Stimulated activated CD8-positive, alpha-beta memory T cell treated with anti-CD3 and anti-CD28 coated beads, Interleukin-15, amount 100 ng/mL, for 48 hours (primary cell): ENCODE data around the gene CGRRF1.

Experiments
- DNase-seq, 2 donors: peaks; one replicate each; pipeline ENCODE4 v3.0.0-alpha.2; 2020; ENCODE audit warnings: low read depth in 2 of 2

The CGRRF1 gene

DNA sequence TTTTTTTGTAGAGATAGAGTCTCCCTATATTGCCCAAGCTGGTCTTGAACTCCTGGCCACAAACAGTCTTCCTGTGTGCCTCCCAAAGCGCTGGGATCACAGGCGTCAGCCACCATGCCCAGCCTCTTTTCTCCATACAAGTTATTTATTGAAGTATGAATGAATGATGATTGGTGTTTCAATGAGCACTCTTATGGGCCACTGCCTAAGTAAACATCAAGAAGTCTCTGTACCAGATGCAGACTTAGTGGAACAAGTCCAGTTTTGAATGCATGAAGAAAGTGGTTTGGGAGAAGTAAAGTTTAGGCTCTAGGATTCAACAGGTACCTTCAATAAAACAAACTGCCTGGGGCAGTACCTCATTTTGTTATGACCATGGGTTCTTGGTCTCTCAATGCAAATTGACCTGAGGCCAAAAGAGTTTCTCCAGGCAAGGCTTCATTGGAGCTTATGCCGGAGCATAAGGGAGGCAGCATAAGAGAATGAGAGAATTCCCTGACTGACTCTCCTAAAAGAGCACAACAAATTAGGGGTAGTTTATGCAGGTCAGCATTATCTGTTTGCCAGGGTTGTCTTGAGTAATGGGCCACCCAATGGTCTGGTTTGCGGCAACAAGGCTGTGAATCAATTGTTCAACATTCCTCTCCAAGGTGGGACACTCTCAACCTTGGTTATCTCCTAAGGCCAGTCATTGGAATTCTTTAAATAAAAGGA is 19.8 kb upstream of the CGRRF1 start:
- DNase-seq: no peak

DNA sequence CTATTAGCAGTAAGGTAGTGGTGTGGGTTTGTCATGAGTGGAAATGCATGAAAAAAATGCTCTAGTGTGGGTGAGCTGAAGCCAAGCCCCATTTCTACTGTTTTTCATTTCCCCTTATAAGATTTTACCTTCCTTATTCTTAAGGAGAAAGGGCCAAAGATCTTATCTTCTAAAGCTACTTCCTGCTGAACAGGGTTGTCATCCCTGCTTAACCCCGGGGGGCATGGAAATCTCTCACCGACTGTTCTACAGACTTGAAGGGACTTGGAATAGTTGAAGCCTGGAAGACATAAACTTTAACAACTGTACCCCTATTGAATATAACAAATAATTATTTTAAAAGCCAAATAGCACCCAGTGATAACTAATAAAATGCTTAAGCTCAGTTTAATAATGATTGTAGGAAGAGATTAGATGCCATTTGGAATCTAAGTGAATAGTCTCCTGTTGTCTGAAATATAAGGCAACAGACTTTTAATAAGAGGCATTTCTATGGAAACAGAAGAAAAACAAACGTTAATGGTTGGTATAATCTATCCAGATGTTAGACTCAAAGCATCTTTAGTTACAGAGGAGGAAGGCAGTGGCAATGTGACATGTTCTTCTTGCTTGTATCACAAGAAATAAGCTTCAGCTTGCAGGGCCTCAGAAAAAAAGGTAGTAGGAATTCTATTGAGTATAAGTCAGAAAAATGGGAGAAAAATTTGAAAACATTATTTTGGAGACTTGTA is 19.1 kb upstream of the CGRRF1 start:
- no peak for DNase-seq

DNA sequence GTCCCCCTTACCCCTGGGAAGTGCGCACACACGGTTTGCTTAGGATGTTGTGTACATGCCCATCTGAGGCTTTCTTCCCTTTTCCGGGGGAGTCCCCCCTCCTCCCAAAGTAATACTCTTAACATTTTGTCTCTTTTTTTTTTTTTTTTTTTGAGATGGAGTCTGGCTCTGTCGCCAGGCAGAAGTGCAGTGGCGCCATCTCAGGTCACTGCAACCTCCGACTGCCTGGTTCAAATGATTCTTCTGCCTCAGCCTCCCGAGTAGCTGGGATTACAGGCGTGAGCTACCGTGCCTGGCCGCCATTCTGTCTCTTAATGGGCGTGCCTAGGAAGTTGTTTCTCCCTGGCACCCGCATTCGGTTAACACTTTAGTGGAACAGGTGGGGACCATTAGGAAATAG is 16.4 kb upstream of the CGRRF1 start:
- DNase-seq: no peak

DNA sequence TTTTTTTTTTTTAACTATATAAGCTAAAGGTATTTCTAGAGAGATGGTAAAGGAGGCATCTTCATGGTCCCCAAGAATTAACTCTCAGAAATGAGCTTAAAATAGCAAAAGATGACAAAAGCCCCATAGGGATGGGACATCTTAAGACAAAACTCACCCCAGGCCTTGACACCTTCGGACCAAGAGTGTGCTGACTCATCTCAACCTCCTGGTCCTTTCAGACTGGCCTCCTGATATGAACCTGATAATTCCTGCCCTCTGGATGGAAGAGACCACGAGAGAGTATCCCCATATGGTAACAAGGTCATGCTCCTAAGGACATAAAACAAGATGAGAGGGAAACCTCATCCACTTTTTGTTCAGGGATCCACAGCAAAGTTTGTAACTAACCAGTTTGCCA is 12.5 kb upstream of the CGRRF1 start:
- no peak for DNase-seq

DNA sequence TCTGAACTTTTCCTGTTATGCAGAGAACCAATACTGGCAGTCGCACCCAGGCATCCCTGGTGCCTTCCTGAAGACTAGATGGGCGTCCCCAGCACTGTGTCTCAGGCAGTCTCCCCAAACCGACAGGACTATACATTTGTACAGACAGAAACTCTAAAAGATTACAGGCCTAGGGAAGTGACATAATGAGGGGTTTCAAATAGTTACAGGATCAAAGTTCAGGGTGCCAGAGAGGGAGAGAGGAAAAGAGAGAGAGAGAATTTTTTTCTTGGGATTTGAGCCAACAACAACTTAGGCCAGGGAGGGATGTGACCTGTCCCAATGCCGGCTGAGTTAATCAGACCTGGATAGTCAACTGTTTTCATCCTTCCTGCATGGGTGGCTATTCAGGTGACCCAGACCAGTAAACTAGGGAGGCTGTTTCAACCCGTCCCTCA is 11.6 kb upstream of the CGRRF1 start:
- DNase-seq: no peak

DNA sequence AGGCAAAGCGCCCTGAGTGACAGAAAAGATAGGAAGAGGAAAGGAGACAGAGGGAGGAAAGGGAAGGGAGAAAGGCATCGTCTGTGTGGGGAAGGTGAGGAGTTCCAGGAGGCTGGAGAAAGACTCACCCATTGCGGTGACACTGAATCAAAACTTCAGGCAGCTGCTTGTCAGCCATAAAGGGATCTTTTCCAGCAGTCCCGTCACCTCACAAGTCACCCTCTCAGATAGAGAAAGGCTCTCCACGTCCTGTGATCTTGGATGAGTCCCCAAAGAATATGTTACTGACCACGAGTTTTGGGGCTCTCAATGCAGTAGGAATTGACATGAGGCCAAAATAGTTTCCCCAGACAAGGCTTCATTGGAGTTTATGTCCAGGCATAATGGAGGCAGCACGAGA is 11.1 kb upstream of the CGRRF1 start:
- DNase-seq: no peak

DNA sequence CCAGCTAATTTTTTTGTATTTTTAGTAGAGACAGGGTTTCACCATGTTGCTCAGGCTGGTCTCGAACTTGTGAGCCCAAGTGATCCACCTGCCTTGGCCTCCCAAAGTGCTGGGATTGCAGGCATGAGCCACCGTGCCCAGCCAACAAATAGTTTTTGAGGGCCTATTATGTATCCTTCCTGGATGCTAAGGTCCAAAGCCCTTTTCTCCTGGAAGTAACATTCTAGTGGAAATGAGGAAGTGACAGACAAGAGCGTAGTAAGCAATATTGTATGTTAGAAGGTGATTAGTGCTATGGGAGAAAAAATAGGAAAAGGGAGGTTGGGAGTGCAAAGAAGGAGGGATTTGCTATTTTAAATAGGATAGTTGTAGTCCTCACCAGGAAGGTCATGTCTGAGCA is 9.0 kb upstream of the CGRRF1 start:
- no peak for DNase-seq

DNA sequence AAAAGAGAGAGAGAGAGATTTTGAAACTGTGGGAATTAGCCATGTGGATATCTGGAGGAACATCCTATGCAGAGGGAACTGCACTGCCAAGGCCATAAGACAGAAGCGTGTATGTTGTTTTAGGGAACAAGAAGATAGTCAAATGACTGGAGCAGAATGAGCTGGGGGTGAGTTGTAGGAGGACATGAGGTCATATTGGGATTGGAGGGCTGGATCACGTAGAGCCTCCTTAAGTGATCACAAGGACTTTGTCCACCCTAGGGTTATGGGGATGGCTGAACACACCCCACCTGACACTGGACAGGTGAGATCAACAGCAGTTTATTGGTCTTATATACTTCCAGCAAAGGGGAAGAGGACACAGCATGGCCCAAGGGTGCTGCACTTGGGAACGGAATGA is 8.2 kb upstream of the CGRRF1 start:
- no peak for DNase-seq

DNA sequence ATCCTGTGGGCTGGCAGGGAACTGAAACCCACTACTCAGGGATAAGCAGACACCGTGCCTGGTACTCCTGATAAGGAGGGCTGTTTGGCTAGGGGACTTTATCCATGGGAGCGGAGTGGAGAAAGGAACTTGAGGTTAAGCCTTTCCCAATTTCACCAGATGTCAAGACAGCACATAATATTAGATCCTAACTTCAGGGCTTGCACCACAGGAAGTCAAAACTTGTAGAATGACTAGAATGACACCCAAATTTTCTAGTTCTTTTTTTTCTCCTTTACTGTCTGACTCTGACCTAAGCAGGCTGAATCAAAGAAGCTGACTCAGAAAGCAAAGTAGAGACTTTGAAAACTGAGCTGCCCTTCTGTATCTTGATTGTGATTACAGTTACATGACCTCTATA is 7.1 kb upstream of the CGRRF1 start:
- DNase-seq: no peak

DNA sequence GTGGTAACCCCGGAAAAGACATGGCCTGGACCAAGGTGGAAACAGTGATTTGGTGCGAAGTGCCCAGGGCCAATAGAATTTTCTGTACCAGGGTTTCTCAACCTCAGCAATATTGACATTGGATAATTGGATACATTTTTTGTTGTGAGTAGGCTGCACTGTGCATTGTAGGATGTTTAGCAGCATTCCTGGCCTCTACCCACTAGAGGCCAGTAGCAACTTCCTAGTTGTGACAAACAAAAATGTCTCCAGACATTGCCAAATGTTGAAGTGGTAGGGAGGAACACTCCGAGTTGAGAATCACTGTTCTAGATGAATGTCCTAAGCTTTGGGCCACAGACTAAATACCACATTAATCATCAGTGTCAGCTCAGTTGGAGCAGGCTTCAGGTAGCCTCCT is 6.2 kb upstream of the CGRRF1 start:
- no peak for DNase-seq

DNA sequence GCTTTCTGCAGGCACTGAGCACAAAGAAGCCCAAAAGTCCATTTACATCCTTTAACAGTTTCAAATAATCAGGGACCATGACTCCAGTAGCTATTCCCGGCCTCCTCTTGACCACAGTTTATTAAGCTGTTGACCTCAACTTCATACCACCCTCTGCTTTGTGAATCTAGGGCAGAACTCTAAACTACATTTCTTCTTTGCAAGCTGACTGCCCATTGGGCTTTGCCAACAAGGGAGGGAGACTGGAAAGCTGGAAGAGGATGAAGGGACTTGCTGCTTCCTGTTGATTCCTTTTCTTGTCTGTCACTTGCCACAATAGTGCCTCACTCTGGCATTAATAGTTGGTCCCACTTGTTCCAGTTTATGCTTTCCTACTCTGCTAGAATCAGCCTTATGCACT is 2.7 kb downstream of the CGRRF1 start:
- DNase-seq: no peak

DNA sequence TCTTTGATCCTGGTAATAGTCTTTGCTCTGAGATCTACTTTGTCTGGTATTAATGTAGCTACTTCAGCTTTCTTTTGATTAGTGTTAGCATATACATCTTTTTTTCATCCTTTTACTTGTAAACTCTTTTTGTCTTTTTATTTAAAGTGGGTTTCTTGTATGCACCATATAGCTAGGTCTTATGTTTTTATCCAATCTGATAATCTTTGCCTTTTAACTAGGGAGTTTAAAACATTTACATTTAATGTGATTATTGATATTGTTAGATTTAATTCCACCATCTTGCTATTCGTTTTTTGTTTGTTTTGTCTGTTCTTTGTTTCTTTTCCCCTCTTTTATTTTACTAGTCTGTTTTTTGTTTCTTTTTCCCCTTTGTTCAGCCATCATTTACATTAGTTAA is 6.0 kb downstream of the CGRRF1 start:
- no peak for DNase-seq

DNA sequence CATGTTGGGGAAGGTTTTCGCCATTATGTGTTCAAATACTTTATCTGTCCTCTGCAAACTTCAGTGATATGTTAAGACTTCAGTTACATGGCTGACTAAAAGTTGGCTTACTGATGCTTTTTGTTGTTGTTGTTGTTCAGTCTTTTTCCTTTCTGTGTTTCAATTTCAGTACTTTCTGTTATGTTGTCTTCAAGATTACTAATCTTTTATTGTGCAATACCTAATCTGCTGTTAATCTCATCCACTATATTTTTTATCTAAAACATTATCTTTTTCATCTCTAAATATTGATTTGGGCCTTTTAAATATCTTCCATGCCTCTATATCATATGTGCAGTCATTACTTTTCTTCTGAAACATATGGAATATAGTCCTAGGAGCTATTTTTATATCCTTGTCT is 7.0 kb downstream of the CGRRF1 start:
- DNase-seq: no peak

DNA sequence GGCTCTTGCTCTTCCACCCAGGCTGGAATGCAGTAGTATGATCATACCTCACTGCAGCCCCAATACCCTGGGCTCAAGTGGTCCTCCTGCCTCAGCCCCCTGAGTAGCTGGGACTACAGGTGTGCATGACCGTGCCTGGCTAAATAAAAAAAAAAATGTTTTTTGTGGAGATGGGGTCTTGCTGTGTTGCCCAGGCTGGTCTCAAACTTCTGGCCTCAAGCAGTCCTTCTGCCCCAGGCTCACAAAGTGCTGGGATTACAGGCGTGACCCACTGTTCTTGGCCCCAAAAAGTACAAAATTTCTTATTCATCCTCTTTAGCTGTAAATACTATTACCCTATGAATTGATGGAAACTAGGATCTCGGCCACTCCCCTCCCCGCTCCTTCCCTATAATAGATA is 14.7 kb downstream of the CGRRF1 start:
- DNase-seq: no peak

DNA sequence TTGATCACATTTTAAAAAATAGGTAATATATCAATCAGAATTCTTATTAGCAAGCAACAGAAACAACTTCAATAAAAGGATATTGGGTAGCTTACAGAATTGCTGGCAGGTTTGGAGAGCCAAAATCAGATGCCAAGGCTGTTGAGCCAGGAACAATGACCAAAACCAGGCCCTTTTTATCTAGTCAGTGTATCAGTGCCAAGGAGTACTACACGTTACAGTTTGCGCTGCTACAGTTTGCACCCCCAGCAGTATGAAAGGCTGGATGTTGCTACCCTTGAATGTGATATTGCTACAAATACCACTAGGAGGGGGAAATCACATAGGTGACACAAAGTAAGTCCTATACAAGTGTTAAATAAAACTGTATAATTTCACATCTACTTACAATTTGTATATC is 19.3 kb downstream of the CGRRF1 start:
- no peak for DNase-seq

DNA sequence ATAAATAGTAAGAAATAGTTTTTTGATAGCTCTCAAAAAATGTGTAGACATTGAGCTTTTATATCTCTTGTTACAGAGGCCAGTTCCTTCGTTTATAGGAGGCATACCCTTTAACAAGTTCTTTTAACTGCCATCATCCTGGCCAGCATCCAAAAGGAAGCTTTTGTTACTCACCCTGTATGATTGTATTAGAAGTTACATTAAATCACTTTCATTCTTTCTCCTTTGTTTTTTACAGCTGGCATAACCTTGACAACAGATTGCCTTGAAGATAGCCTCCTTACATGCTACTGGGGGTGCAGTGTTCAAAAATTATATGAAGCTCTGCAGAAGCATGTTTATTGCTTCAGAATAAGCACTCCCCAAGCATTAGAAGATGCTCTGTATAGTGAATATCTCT is 20.1 kb downstream of the CGRRF1 start:
- DNase-seq: no peak

DNA sequence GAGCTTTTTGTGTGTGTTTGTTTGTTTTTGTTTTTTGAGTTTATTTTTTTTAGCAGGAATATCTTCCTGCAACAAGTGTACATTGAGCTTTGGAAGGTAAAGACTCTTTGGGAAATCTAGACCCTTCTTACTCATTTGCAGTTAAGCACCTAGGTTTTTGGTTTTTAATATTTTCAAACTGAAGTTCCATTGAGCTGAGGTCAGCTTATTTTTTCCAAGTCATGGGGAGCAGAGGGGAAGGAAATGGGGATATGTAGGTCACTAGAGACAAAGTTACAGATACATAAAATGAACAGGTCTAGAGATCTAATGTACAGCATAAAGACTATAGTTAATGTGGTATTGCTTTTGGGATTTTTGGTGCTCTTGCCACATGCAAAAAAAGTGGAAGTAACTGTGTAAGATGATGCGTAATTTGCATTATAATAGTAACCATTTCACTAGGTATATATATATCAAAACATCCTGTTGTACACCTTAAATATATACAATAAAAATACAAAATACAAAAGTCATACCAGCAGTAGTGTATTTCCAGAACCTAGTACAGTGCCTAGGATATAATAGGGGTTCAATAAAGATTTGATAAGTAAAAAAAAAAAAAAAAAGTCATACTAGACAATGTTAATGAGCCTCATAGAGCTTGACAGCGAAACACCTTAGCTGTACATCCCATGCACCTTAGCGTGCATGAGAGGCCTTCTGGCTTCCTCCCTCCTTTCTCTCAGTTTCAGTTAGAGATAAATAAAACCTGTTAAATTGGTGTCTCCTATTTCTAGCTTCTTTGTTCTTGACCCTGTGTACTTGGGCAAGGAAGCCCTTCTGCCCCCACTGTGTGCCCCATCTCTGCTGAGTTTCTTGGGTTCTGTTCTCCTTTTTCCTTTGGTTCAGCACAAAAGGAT is 22.7 kb downstream of the CGRRF1 start:
- no peak for DNase-seq

DNA sequence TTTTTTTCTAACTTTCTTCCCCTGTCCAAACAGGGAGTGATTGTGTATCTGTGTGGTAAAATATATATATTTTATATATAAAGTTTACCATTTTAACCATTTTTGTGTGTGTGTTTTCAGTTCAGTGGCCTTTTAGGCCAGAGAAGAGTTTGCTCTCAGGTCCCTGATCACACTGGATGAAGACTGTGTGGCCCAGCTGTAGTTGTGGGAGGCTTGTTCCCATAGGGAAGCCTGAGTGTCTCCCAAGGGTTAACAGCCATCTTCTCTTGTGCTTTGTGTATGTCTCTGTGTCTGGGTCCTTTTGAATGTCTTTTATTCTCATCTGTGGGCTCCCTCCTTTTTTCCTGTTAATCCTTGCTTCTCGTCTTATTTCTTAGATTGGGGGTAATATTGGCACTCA is 23.4 kb downstream of the CGRRF1 start:
- DNase-seq: no peak

DNA sequence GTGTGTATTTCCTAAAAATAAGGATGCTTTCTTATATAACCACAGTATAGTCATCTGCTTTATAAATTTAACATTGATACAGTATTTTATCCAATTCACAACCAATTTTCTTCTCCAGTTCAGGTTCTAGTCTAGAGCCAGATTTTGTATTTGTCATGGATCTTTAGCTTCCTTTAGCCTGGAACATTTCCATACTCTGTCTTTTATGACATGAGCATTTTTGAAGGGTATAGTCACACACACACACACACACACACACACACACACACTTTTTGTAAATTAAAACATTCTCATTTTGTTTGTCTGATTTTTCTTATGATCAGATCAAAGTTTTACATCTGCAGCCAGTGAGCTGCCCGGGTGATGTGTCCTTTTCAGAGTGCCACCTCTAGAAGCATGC is 25.4 kb downstream of the CGRRF1 start:
- DNase-seq: no peak

DNA sequence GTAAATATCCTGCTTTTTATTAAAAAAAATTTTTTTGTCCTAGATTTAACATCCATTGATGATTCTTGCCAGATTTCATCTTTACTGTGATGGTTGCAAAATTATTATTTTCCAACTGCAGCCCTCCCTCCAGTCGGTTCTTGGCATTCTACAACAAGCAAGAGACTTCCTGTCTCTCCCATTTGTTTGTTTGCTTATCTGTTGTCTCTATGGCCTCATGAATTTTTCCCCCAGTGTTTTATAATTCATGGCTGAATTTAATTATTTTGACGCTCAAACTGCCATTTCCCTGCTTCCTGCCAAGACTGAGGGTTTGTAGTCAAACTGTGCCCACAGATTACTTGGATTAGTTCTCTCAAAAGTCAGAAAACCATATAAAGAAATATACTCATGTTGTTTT is 25.9 kb downstream of the CGRRF1 start:
- DNase-seq: no peak

DNA sequence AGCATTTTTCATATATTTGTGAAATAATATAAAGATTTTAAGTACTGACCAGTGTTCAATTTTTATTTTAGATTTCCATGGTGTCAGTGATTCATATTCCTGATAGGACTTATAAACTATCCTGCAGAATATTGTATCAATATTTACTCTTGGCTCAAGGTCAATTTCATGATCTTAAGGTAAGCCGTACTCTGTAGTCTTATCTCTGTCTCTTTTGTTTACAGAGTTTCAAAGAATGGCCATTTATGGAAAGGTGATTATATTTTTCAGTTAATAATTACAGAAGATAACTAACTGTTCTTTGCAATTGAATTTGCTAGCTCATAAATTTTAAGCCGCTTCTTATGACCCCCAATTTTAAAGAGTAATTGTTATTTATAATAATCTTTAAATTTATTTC is 27.9 kb downstream of the CGRRF1 start:
- DNase-seq: no peak

DNA sequence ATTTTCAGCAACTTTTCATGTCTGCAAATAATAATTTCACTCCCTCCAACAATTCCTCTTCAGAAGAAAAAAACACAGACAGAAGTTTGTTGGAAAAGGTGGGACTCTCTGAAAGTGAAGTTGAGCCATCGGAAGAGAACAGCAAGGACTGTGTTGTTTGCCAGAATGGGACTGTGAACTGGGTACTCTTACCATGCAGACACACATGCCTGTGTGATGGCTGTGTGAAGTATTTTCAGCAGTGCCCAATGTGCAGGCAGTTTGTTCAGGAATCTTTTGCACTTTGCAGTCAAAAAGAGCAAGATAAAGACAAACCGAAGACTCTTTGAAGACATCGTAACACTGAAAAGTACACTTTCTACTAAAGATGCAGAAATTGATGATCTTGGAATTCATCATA is 28.3 kb downstream of the CGRRF1 start:
- DNase-seq: no peak

DNA sequence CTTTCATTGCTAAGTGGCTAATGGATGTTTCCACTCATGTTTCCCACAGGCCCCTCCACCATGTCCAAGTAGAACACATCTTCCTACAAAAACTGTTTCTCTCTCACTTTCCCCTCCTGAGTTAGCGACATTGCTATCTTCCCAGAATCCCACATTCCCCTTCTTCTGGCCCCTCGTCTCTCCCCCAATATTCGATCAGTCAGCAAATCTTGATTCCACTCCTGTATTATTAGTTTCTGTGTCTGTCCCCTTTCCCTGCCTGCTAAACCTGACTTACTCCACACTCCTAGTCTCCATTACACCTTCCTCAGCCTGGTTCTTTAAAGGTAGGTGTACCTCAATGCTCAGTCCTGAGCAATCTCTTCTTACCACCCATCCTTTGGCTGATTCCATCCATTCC is 37.9 kb downstream of the CGRRF1 start:
- DNase-seq: no peak
